CD4-positive, alpha-beta T cell treated with Interferon alpha-2 for 1 hour (primary cell): ENCODE results near the gene IMPA2.
"Not testable (repeated sequence)": the region's sequence is repeated elsewhere in the genome, so short reads cannot be mapped to it uniquely, and the experiment has no call there.

Experiments used
- DNase-seq, 2 donors: peaks; one replicate each; pipeline ENCODE4 v3.0.0-alpha.2; 2020 to 2022

The IMPA2 gene

DNA sequence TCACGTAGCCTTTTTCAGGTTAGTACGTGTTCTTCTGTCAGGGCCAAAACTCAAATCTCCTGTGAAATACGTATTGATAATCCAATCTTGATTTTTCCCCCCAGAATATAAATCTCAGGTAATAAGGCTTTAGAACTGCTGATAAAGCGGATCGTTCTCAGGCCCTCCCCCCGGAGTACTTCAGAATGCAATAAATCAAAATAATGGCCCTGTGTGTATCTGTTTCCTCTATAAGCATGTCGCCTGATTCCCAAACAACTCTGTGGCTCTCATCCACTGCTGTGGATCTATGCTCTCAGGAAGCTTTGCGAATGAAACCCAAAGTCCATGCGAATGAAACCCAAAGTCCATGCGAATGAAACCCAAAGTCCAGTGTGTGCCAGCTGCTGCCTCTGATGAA lies 49.4 kb downstream of the IMPA2 start:
- no peak for DNase-seq

DNA sequence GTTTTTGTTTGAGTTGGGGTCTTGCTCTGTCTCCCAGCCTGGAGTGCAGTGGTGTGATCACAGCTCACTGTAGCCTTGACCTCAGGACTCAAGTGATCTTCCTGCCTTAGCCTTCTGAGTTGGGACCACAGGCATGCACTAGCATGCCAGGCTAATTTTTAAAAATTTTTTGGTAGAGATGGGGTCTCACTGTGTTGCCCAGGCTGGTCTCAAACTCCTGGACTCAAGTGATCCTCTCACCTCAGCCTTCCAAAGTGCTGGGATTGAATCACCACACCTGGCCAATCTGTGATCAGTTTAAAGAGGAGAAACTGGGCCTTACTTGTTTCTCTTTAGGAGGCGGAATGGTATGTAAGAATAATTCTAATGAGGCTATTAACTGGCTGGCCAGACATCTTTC lies 49.9 kb downstream of the IMPA2 start:
- DNase-seq, result no peak

DNA sequence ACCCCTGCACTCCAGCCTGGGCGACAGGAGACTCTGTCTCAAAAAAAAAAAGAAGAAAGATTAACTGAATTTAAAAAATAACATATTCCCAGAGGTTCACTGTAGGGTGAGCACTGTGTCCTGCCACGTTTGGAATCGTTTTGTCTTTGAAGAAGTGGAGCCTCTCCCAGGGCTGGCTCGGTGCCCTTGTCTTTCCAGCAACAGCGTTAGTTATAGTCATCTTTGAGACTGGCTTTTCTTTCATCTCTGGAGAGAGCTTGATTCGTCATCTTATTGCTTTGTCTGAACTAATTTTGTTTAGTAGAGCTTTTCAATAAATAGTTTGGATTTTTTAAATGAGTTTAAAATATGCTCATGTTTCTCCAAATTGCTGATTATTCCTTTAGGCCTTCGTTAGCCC lies 50.5 kb downstream of the IMPA2 start:
- no peak for DNase-seq

DNA sequence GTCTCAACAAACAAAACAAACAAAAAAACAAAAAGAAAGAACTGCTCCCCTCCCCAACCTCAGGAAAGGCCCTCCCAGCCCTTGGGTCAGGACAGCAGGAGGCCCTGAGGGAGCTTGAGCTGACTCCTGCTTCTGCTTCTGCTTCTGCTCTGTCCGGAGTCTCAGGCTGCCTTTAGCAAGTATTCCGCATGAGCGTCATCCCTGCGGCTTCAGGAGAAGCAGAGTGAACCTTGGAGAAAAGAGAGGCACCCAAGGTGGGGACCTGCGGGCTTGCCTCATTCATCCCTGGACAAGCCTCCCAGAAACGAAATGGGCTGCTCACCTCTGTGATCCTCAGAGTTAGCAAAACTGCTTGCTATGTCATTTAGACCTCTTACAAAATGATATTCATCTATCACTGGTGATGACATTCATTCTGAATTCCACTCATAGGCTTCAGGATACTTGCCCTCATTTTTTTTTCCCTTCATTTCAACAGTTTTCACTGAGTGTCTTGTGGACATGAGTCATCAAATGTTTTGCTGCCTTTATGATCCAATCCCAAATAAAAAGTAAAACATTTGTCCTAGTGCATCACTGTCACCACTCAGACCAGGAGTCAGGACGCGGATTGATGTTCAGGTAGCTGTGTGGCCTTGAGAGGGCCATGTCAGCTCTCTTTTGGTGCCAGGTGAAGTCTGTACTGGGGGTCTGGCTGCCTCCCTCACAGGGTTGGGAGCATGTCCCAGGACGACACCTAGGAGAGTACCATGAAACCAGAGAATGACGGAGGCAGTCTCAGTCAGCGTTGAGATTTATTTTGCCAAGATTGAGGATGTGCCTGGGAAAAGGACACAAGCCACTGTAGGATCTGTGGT lies 51.7 kb downstream of the IMPA2 start:
- DNase-seq, result no peak

DNA sequence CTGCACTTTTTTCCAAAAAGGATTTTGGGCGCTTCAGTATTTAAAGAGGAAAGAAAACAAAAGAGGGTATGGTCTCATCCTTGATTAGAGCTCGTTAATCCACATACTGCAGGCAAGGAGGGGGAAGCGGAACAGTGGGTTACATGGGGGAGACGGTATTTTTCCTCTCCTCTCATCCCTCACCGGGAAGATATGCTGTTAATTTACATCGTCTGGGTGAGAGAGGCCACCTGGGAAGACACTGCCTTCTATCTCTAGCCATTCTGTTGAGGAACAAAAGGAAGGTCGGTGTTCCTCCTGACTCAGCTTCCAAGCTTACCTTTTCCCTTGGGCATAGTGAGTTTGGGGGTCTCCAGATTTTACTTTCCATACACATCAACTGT lies 52.3 kb downstream of the IMPA2 start:
- no peak for DNase-seq

DNA sequence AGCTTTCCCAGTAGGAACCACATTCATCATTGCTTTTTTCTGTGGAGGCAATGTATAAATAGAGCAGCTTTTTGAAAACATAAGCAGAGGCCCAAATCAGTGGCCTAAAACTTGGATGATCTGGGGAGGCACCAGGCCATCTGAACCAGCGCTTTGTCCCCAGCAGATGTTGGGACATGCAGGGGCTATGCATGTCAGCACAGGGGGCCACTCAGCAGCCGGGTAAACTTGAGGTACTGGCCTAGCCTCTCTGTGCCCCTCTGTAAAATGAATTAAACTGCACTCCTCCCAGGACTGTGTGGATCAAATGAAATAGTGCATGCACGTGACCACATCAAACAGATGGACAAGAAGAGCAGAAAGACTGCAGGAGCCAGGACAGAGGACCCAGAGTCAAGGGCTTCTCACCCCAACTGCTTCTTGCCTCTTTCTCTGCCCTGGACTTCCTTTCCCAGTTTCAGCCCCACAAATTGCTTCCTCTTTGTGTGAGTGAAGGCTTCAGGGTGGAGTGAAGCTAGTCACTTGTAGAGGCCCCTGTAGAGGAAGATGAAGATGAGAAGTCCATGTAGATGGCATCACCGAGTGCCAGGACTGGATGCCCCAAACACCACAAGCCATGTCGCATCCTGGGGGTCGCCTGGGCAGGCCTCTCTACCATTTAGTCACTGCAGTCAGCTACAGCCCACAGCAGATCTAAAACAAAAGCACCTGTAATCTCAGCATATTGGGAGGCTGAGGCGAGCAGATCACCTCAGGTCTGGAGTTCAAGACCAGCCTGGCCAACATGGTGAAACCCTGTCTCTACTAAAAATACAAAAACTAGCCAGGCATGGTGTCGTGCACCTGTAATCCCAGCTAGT lies 53.2 kb downstream of the IMPA2 start:
- DNase-seq, result no peak

DNA sequence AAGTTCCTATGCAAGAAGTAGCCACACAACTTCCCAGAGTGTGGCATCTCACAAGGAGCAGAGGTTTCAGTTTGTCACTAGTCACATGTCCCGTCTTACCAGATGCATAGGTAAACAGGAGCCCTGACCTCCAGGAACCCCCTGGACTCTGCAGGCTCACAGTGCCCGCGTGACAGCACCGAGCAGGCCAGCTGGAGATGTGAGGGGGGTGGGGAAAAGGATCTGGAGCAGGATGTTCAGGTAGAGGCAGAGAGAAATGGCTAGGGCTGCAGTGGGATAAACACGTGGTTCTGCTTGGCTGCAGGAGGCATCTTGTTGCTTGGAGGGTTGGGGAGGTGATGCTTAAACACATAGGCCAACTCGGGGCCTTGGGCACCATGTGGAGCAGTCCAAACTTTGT lies 54.2 kb downstream of the IMPA2 start:
- DNase-seq, result no peak

DNA sequence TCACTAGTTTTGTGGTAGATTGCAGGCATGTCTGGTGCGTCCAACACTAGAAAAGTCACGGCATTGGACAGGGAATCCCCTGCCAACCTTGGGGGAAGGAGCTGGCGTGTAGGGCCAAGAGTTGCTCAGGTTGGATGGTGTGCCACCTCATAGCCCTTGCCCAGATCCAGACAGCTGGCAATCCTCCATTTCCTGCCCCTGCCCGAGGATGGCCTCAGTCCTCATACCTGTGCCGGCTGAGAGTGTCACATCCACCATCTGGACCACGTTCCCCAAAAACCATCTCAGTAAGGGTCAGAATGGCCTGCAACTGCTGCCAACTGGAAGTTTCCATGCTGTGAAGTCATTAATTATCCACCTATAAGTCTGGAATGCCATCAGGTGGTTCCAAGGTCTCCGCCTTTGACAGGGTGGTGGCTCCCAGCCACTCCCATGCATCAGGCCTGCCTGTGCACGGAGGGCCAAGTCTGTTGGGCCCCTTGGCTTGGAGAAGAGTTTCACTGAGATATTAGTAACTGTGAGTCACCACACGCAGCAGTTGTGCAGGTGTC lies 55.0 kb downstream of the IMPA2 start:
- DNase-seq, result no peak

DNA sequence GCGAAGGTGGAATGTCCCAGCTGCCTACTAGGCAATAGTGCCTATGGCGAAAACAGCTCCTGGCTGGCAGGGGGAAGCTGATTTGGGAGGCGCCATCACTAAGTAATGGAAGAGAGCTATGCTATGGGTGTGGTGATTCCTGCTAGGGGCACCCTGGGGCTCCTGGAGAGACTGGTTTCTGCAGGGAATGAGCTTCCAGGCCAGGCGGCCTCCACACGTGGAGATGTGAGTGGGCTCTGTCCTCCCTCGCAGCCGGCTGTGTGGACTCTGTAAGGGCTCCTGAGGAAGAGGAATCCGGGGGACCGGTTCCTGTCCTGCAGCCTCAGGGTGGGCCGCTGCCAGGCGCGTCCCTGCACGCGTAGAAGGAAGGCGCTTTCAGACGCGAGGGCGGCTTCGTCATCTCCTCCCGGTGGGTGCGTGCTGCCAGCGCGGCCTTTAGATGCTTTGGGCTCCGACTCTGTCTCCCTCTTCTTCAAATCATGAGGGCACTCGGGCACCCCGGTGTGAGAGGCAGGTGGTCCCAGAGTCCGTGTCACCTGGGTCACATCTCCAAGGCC lies 56.9 kb downstream of the IMPA2 start:
- no peak for DNase-seq

DNA sequence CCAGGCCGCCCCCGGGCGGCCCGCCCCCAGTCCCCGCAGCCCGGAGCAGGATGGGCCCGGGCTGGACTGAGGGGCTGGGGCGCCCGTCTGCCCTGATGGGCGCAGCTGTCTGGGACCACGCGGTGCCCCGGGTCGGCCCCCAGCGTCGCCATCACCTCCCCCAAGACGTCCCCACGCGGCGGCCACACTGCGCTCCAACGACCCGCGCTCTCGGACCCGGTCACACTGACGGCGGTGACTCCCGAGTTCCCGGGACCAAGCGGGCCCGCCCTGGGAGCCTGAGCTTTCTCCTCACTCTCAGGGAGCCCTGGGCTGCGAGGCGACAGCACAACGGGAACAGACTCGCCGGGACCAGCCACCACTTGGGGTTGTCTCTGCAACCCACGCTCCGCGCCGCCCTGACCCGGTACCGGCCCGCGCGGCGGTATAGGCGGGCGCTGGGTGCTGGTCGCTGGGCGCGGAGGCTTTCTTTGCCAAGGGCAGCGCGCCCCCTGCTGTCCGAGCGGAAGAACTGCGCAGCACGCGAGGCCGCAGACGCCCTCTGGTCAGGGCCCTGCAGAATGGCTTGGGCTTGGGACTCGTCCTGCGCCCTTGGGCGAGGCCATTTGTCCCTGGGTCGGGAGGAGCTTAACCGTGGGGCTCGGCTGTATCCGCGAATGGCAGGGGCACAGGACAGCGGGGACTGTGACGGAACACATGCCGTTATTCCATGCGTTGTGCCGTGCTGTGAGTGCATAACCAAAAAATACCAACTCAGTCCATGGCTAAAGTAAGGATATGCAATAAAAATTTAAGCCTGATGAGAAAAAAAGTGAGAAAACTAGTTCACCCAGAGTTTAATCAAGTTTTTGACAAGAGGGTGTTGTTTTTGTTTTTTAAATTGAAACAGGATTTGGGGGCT lies 57.6 kb downstream of the IMPA2 start:
- peak; percentile 71 to 73 for DNase-seq

DNA sequence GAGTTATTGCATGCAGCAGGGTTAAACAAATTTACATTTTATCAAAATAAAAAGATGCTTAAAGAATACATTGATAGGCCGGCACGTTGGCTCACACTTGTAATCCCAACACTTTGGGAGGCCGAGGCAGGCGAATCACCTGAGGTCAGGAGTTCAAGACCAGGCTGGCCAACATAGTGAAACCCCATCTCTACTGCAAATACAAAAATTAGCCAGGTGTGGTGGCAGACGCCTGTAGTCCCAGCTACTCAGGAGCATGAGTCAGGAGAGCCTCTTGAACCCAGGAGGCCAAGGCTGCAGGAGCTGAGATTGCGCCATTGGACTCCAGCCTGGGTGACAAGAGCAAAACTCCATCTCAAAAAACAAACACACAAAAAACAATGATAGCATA lies 58.2 kb downstream of the IMPA2 start:
- not testable (repeated sequence) for DNase-seq

DNA sequence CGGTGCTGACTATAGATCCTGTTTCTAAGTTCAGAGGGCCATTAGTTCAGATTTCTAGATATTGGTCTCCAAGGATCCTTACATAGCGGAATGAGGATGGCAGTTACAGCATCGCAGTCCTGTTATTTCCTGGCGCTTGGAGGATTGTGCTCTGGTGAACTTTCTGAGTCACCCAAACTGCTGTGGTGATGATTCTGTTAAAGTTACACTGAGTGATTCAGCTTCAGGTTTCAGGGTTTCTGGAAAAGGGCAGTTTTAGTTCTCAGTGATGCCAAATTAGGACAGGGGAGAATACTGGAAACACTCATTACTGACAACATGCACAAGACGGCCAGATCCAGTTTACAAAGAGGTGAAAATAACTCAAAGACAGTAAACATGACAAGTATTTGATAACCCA lies 60.3 kb downstream of the IMPA2 start:
- no peak for DNase-seq

DNA sequence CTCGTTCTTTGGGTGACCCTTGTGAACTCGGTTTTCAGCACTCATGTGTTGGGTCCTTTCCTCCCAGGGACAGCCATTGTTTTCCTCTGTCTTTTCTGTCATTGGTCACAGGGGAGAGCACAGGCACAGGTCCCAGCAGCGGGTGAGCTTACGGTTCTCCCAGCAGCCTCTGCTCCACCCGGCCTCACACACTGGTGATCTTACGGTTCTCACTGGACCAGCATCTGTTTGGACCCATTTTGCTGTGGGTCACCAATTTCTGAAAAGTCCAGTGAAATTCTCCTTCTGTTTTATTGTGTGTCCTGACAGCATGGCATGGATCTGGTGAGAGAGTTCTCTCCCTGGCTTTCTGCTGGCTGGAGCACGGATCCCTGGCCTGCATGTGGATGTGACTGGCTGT lies 62.5 kb downstream of the IMPA2 start:
- DNase-seq, result no peak

DNA sequence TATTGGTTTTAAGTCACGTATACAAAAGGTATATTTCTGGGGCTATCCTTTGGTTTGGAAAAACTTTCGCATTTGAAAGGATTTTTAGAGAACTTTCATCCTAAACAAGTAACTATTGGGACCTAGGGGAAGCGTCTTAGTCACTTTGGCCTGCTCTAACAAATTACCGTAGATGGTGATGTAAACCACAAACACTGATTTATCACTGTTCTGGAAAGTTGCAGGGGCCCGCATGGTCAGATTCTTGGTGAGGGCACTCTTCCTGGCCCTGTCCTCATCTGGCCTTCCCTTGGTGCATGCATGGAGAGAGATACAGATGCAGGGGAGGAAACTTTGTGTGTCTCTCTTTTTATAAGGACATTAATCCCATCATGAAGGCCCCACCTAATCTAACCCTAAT lies 63.3 kb downstream of the IMPA2 start:
- DNase-seq, result no peak

DNA sequence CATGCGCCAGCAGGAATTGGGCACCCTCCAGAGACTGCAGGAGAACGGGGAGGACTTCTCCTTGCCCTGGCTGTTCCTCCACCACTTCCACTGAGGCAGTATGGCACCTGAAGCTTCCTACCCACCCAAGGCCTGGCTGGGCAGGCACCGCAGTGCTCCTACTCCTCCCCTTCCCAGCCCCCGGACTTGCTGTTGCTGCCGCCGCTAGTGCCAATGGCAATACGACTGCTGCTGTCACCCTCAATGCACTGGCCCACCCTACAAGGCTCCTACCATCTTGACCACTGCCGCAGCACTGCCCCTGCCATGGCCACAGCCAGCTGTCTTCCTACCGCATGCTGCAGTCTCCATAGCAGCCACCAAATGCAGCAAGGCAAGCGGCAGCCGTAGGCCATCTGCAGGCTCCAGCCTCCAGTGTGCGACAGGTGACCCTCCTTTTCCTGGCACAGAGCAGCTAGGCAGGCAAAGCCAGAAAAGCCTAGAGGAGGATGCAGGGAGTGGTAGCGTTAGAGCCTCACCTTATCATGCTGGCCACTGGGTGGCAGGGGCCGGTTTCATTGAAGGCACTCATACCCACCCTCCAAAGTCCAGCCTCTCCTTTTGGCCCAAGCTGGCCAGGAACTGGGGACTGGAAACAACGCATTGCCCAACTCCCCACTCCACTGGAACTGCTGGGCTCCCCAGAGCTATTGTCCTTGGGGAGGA lies 64.9 kb downstream of the IMPA2 start:
- no peak for DNase-seq

DNA sequence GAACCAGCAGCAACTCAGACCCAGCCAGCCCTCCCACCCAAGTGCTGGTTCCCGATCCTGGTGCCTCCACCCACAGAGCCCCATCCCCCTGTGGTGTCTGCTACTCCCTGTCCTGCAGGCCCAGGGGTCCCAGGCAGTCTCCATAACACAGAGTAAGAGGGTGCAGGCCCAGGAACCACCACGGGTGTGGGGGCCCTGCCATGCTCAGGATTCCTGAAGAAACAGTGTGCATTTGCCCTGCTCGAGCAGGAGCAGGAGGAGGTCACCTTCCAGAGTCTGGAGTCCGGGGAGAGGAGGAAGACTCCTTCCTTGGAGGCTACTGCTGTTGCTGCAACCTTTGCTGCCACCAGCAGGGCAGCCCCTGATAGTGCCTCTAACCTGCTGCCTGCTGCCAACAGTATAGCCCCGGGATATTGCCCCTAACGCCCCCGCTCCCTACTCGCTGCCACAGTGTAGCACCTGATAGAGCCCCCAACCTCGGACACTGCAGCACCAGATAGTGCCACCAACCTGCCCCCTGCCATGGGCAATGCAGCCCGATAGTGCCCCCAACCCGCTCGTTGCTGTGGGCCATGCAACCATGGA lies 65.5 kb downstream of the IMPA2 start:
- DNase-seq, result no peak

DNA sequence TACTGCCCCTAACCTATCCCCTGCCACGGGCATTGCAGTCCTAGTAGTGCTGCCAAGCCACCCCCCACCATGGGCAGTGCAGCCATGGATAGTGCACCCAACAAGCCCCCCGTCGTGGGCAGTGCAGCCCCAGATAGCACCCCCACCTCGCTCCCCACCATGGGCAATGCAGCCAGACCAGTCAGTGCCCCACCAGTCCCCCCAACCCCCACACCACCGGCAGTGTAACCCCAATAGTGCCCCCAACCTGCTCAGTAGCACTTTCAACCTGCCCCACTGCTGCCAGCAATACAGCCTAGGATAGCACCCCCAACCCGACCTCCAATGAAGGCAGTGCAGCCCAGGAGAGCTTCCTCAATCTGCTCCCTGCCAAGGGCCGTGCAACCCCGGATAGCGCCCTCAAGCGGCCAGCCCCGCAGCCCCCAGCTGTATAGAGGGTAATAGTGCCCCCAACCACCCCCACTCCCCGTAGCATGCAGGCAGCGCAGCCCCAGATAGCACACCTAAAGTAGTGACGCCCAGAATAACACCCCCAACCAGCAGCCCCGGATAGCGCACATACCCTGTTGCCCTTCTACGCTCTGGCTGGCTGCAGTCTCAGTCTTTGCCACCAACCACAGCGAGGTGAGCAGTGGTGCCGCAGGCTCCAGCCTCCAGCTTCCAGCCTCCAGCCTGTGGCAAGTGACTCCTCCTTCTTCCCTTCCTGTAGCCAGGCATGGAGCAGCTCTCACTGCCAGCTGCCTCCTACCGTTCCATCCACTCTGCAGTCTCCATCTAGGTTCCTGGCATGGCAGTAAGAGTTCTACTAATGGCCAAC lies 66.9 kb downstream of the IMPA2 start:
- DNase-seq, result no peak

DNA sequence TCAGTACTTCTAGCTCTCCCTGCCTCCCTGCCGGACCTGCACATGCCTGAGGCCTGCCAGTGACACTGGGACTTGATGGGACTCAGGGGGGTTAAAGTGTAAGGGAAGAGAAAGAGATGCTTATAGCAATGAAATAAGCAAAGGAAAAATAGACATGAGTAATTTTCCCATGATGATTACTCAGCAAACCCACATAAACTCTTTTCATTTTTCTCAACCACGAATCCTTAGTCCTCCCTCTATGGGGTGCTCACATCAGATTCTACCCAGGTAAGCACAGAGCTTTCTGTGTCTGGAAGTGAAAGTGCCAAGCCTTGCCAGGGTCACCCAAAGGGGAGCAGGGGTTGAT lies 67.5 kb downstream of the IMPA2 start:
- no peak for DNase-seq

DNA sequence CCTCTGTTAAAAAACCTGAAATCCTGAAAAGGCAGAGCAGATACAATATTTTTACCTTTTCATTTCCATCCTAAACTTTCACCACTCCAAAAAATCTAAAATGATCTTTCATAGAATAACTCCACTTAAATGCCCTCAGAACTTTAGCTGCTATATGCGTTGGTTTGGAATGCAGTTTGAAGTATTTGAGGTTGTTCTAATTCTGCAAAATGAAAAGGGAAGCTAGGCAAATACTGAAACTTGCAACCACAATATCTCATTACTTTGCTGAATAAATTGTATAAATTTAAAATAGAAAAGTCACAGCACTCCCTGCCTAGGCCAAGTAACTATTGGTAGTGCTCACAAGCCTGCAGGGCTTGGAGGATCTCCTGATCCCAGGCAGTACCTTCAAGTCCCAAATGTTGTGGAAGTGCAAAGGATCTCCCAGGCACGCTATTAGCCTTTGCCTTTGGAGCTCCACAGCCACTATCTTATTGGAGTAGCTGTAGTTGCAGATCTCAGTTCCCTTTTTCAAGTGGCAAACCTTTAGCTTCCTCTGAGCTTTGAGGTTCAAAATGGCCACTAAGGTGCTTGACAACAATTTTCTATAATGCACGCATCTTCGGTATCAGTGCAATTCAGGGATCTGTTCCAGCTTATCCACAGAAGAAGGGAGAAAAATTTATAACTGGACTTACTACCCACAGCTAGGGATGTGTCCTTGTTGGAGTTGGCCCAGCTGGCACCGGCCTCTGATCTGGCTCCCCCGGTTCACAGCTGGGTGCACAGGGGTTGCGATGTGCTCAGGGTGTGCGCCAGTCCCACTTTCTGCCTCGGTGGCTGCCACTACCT lies 68.9 kb downstream of the IMPA2 start:
- DNase-seq, result no peak

DNA sequence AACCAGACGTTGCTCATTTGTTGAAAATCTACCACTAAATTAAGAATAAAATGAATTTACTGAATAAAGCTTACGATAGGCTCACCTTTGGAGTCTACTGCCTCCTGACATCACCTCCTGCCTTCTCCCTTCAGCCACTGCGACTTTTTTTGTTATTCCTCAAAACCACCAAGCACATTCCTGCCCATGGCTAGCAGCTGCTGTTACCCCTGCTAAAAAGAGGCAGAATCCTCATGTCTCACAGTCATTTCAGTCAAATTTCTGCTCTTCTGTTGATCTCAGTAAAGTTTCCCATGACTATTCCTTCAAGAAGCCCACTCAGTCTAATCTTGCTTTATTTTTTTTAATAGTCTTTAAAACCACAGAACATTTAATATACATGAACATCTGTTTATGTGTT lies 71.6 kb downstream of the IMPA2 start:
- DNase-seq, result no peak
